Left ventricle myocardium inferior (tissue), 1 donor: ENCODE data around the gene ANK3. TPM values are rescaled to one million over a fixed set of nuclear protein-coding genes. Genes with fewer than 3 reads are reported as not detected.

Experiments used
- DNase-seq: peaks from one replicate; pipeline ENCODE4 v3.0.0-alpha.2; 2020
- H3K27ac ChIP-seq: fragments of 200-600 bp; replicated peaks from 2 replicates; pipeline ENCODE4 v1.8.0; 2021
- H3K27me3 ChIP-seq: fragments of 200-600 bp; 2 replicates; pipeline ENCODE4 v1.8.0; 2021; ENCODE audit warnings: low read depth
- H3K36me3 ChIP-seq: fragments of 200-600 bp; 2 replicates; pipeline ENCODE4 v1.8.0; 2021
- H3K4me1 ChIP-seq: fragments of 200-600 bp; 2 replicates; pipeline ENCODE4 v1.8.0; 2021
- H3K4me3 ChIP-seq: fragments of 200-600 bp; 2 replicates; pipeline ENCODE4 v1.8.0; 2021; ENCODE audit warnings: mild to moderate bottlenecking, moderate library complexity
- H3K9me3 ChIP-seq: fragments of 200-600 bp; replicated peaks from 2 replicates; pipeline ENCODE4 v1.8.0; 2021
- intact Hi-C: fragments of 100-400 bp; cut with micrococcal nuclease; formaldehyde crosslinking; loops from one replicate; pipeline ENCODE4 v1.11.0; 2022
- total RNA-seq: library from RNA; stranded (reverse); fragmentation: NEBNext Ultra II Directional; extraction: Animal tissue kit (Norgen Biotek cat#: 25700); gene quantifications from one replicate; pipeline ENCODE4 v1.2.1, GENCODE V29; 2021
- TF ChIP-seq, protein P1 (sequence below): fragments of 200-600 bp; IDR thresholded peaks from 2 replicates; pipeline ENCODE4 v1.8.0; 2021; ENCODE audit warnings: antibody characterized with exemption, mild to moderate bottlenecking, borderline replicate concordance
- donor health status: DM: no; HTN: yes; CAD: no; lungs with severe emphysema.

ANK3 gene
- total RNA-seq, 1 donor from 2014 or later: 179 TPM

DNA sequence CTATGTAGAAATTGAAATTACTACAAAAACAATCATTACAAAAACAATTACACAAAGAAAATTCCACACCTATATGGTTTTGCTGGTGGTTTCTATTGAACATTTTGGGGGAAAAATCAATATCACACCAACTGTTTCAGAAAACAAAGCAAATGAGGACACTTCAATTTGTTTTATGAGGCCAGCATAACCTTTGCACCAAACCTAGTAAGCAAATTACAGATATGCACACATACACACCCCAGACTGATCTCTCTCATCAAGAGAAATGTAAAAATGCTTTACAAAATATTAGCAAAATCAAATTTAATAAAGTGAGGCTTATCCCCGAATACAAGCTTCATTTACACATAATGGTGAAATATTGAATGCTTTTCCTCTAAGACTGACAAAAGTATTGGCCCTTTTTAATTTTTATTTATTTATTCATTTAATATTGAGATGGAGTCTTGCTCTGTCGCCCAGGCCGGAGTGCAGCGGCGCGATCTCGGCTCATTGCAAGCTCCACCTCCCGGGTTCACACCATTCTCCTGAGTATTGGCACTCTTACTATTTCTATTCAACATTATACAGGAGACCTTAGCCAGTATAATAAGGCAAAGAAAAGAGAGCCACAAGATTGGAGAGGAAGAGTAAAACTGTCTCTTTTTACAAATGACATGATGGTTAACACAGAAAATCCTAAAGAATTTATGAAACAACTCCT is 13.6 kb upstream of the ANK3 start:
- TF ChIP-seq, protein P1, sequence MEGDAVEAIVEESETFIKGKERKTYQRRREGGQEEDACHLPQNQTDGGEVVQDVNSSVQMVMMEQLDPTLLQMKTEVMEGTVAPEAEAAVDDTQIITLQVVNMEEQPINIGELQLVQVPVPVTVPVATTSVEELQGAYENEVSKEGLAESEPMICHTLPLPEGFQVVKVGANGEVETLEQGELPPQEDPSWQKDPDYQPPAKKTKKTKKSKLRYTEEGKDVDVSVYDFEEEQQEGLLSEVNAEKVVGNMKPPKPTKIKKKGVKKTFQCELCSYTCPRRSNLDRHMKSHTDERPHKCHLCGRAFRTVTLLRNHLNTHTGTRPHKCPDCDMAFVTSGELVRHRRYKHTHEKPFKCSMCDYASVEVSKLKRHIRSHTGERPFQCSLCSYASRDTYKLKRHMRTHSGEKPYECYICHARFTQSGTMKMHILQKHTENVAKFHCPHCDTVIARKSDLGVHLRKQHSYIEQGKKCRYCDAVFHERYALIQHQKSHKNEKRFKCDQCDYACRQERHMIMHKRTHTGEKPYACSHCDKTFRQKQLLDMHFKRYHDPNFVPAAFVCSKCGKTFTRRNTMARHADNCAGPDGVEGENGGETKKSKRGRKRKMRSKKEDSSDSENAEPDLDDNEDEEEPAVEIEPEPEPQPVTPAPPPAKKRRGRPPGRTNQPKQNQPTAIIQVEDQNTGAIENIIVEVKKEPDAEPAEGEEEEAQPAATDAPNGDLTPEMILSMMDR: no peak
- no peaks in the 10 kb centered on the region for H3K27me3 ChIP-seq
- intact Hi-C loops: no loop called here
- no peak overlapping the region for H3K4me3 ChIP-seq
- DNase-seq: no peak
- H3K36me3 ChIP-seq: no peaks in the 10 kb centered on the region
- H3K4me1 ChIP-seq: peaks cover 3% of the 10 kb centered on the region
- peaks cover 10% of the 10 kb centered on the region for H3K9me3 ChIP-seq
- no peak overlapping the region for H3K27ac ChIP-seq

DNA sequence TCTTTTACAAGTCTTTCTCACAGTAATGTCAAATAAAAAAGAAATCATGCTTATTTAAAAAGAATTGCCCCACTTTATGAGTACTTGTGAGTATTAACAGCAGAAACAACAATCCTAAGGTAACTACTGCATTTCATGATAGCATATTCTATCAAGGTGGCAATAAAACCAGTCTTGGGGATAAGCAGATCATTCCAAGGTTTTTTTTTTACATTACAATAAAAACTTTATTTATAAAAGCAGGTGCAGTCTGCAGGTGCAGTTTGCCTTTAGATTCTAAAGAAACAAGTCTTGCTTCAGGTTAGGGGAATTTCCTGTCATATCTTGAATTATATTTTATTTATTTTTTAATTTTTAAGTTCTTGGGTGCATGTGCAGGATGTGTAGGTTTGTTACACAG is 10.7 kb upstream of the ANK3 start:
- Histone ChIP-seq H3K4me1 (peaks cover 3% of the 10 kb centered on the region), H3K4me3 (no peak overlapping the region), H3K36me3 (no peaks in the 10 kb centered on the region), H3K27ac (no peak overlapping the region), H3K9me3 (peaks cover 10% of the 10 kb centered on the region), H3K27me3 (no peaks in the 10 kb centered on the region)
- no peak for DNase-seq
- TF ChIP-seq, protein P1: no peak
- intact Hi-C loops: no loop called here

DNA sequence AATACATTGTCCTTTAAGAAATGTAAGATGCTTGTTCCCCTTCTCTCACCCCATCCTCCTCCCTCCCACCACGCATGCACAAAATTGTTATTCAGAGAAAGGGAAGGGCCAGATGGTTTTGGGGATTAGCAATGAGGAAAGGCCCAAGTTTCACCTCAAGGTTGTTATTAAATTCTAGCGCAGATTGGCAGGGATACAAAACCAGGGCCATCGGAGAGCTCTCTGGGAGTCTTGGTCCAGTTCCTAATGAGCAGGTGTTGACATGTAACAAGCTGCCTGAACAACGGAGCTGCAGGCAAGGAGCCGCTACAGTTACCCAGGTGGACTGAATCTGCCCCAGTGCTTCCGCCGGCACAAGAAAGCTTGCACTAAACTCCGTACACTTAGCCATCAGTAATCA is 9.7 kb upstream of the ANK3 start:
- intact Hi-C loops: no loop called here
- peaks cover 10% of the 10 kb centered on the region for H3K9me3 ChIP-seq
- no peak overlapping the region for H3K4me3 ChIP-seq
- H3K36me3 ChIP-seq: no peaks in the 10 kb centered on the region
- no peak for DNase-seq
- H3K4me1 ChIP-seq: peaks cover 3% of the 10 kb centered on the region
- no peak overlapping the region for H3K27ac ChIP-seq
- no peaks in the 10 kb centered on the region for H3K27me3 ChIP-seq
- TF ChIP-seq, protein P1: no peak

DNA sequence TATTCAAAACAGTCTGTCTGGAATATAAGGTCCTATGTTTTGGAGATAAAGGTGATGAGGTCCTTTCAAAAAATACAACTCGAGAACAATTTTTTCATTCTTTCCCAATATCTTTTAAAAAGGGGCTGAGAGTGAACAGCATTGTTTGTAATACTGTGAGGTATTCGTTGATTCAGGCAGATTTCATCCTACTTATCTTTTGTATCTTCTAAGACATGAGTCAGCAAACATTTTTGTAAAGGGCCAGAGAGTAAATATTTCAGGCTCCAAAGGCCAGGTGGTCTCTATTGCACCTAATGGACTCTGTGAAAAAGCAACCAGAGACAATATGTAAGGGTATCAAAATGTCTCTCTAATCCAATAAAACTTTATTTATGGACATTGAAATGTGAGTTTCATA is 8.1 kb upstream of the ANK3 start:
- Histone ChIP-seq H3K4me1 (peaks cover 3% of the 10 kb centered on the region), H3K36me3 (no peaks in the 10 kb centered on the region), H3K27me3 (no peaks in the 10 kb centered on the region), H3K9me3 (peaks cover 2% of the 10 kb centered on the region), H3K27ac (no peak overlapping the region), H3K4me3 (no peak overlapping the region)
- TF ChIP-seq, protein P1: no peak
- no peak for DNase-seq
- intact Hi-C loops: no loop called here

DNA sequence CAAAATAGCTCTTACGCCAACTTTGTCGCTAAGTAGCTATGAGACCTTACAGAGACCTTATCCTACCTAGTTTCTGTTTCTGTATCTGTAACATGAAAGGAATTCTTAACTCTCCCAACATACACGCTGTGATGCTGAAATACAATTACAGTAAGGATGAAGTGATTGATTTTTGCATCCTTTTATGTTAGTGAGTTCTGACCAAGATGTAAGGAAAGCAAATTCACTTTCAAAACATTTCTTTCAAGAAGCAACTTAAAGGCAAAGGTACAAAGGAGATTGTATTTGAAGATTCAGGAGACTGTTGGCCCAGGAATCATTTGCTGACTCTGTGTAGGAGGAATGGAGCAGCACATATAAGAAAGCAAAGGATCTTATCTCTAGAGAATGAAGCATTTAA is 7.1 kb upstream of the ANK3 start:
- intact Hi-C loops: no loop called here
- peaks cover 3% of the 10 kb centered on the region for H3K4me1 ChIP-seq
- H3K9me3 ChIP-seq: no peaks in the 10 kb centered on the region
- no peak overlapping the region for H3K4me3 ChIP-seq
- DNase-seq: no peak
- no peak overlapping the region for H3K27ac ChIP-seq
- no peaks in the 10 kb centered on the region for H3K36me3 ChIP-seq
- TF ChIP-seq, protein P1: no peak
- no peaks in the 10 kb centered on the region for H3K27me3 ChIP-seq

DNA sequence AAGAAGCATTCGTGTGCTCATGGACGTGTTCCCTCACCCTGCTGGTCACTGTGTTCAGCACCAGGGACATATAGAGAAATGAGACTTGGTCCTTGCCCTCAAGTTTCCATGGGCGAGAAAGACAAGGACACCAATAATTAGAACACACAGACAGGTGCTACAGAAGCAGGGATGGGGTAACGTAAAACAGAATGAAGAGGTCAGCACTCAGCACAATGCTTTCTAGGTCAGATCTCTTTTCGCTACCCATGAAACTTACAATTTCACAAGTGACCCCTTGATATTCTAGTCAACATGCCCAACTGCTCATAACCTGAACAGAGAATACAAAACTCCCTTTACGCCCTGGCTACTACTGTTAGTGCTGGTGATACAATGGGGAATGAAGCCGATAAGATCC is 6.0 kb upstream of the ANK3 start:
- no peak overlapping the region for H3K27ac ChIP-seq
- intact Hi-C loops: no loop called here
- TF ChIP-seq, protein P1: no peak
- H3K27me3 ChIP-seq: no peaks in the 10 kb centered on the region
- DNase-seq: no peak
- H3K36me3 ChIP-seq: no peaks in the 10 kb centered on the region
- H3K9me3 ChIP-seq: no peaks in the 10 kb centered on the region
- no peak overlapping the region for H3K4me3 ChIP-seq
- H3K4me1 ChIP-seq: peaks cover 3% of the 10 kb centered on the region
